ENCODE results near the gene BTN3A1. TPM values are rescaled to one million over a fixed set of nuclear protein-coding genes. Genes with fewer than 3 reads are reported as not detected.

The BTN3A1 gene
- polyA plus RNA-seq, 1 donor from 2014 or later: 38.2 TPM

DNA sequence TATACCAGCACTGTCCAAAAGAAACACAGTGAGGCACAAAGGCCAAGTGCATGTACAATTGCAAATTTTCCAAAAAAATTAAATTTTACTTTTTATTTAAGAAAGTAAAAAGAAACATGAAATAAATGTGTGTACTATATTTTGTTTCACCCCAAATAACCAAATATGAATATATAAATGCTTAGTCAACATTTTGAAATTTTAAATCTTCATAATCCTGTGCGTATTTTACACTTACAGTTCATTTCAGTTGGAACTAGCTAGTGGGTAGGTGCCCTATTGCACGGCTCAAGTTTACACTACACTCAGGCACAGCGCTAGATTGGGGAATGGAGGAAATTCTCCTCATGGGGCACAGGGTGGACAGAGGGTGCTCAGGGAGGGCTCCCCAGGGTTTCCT is 20.3 kb downstream of the BTN3A1 start:
- Histone ChIP-seq H3K4me3 (ENCODE audit: low read length) (no peak overlapping the region), H3K79me2 (replicated peaks; ENCODE audit: insufficient read depth, low read length) (no peaks in the 10 kb centered on the region), H3K9me2 (ENCODE audit: insufficient read depth, low read length) (no peaks in the 10 kb centered on the region), H3K27ac (ENCODE audit: low read length) (no peak overlapping the region), H3K9ac (ENCODE audit: low read length) (no peak overlapping the region), H2AFZ (ENCODE audit: low read depth, low read length) (no peak overlapping the region), H3K36me3 (ENCODE audit: insufficient read depth, low read length) (no peaks in the 10 kb centered on the region), H3K9me3 (ENCODE audit: low read length) (no peaks in the 10 kb centered on the region), H4K20me1 (ENCODE audit: insufficient read depth) (no peaks in the 10 kb centered on the region), H3K27me3 (ENCODE audit: insufficient read depth, low read depth, low read length) (no peaks in the 10 kb centered on the region), H3F3A (ENCODE audit: insufficient read depth, low read length, poor library complexity, severe bottlenecking) (no peaks in the 10 kb centered on the region), H3K4me2 (ENCODE audit: low read length) (no peak overlapping the region)
- no peak for TF ChIP-seq MXI1 (conservative IDR thresholded peaks at IDR 0.05; ENCODE audit: poor library complexity, severe bottlenecking)
- no peak for TF ChIP-seq EP300 (conservative IDR thresholded peaks at IDR 0.05; ENCODE audit: poor library complexity, severe bottlenecking)
- no peak for TF ChIP-seq SMC3 (conservative IDR thresholded peaks at IDR 0.05; ENCODE audit: poor library complexity)
- no peak for TF ChIP-seq TAF1 (IDR thresholded peaks at IDR 0.05; ENCODE audit: low read depth)
- no peak for TF ChIP-seq RAD21 (conservative IDR thresholded peaks at IDR 0.05)

DNA sequence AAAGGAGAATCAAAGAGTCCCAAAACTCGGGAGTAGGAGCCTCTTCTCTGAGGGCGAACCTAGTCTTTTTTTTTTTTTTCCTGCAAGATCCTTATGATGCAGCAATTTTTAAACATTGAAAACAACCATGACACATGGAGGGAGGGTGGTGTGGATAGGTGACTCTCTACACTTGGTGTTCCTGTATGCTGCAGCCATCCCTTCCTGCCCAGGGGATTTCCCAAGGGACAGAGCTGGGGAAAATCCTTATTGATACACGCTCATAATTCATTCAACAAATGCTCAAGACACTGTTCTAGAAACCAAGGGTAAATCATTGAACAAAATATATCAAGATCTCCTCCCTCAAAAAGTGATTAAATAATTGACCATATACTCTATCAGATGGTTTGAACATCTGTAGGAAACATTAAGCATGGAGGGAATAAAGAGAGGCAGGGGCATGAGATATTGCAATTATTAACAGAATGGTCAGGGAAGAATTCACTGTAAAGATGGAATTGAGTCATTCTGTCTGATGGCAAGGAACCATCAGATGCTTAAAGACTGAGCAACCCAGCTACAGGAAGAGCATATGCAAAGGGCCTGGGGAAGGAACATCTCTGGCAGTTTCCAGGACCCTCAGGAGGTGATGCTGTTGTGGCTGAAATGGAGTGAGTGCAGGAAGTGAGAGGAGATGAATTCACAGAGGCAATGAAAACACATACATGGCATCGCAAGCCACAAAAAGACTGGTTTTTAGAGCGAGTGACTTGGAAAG is 24.8 kb downstream of the BTN3A1 start:
- Histone ChIP-seq H2AFZ (ENCODE audit: low read depth, low read length) (no peak overlapping the region), H3K4me3 (ENCODE audit: low read length) (no peak overlapping the region), H3K79me2 (replicated peaks; ENCODE audit: insufficient read depth, low read length) (no peaks in the 10 kb centered on the region), H3K9me3 (ENCODE audit: low read length) (no peaks in the 10 kb centered on the region), H3K27me3 (ENCODE audit: insufficient read depth, low read depth, low read length) (no peaks in the 10 kb centered on the region), H3K27ac (ENCODE audit: low read length) (no peak overlapping the region), H3F3A (ENCODE audit: insufficient read depth, low read length, poor library complexity, severe bottlenecking) (no peaks in the 10 kb centered on the region), H3K4me2 (ENCODE audit: low read length) (no peak overlapping the region), H3K9me2 (ENCODE audit: insufficient read depth, low read length) (no peaks in the 10 kb centered on the region), H4K20me1 (ENCODE audit: insufficient read depth) (no peaks in the 10 kb centered on the region), H3K36me3 (ENCODE audit: insufficient read depth, low read length) (no peaks in the 10 kb centered on the region), H3K9ac (ENCODE audit: low read length) (no peak overlapping the region)
- TF ChIP-seq MXI1 (conservative IDR thresholded peaks at IDR 0.05; ENCODE audit: poor library complexity, severe bottlenecking): no peak

DNA sequence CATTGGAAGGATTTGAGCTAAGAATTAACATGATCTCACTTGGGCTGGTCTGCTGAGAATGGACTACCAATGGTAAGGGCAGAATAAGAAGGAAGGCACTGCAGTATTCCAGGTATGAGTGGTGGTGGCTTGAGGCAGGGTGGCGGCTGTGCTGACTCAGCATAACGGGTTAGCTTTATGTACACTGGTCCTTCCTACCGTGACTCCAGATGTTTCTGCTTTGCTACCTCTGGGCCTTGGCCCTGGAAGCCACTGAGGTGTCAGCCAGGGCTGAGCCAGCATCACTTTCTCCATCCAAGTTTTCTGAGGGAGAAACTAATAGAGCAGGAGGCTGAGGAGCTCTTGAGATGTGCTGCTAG is 25.4 kb downstream of the BTN3A1 start:
- Histone ChIP-seq H3K36me3 (ENCODE audit: insufficient read depth, low read length) (no peaks in the 10 kb centered on the region), H3K27ac (ENCODE audit: low read length) (no peak overlapping the region), H3K9ac (ENCODE audit: low read length) (no peak overlapping the region), H4K20me1 (ENCODE audit: insufficient read depth) (no peaks in the 10 kb centered on the region), H3K4me3 (ENCODE audit: low read length) (no peak overlapping the region), H3K9me3 (ENCODE audit: low read length) (no peaks in the 10 kb centered on the region), H3K9me2 (ENCODE audit: insufficient read depth, low read length) (no peaks in the 10 kb centered on the region), H3K27me3 (ENCODE audit: insufficient read depth, low read depth, low read length) (no peaks in the 10 kb centered on the region), H3F3A (ENCODE audit: insufficient read depth, low read length, poor library complexity, severe bottlenecking) (no peaks in the 10 kb centered on the region), H3K4me2 (ENCODE audit: low read length) (no peak overlapping the region), H3K79me2 (replicated peaks; ENCODE audit: insufficient read depth, low read length) (no peaks in the 10 kb centered on the region), H2AFZ (ENCODE audit: low read depth, low read length) (no peak overlapping the region)
- TF ChIP-seq RAD21 (conservative IDR thresholded peaks at IDR 0.05): no peak
- no peak for TF ChIP-seq EP300 (conservative IDR thresholded peaks at IDR 0.05; ENCODE audit: poor library complexity, severe bottlenecking)
- TF ChIP-seq TAF1 (IDR thresholded peaks at IDR 0.05; ENCODE audit: low read depth): no peak
- no peak for TF ChIP-seq EZH2 (IDR thresholded peaks at IDR 0.05; ENCODE audit: borderline replicate concordance, insufficient read depth, low read length, poor library complexity, severe bottlenecking)
- TF ChIP-seq MXI1 (conservative IDR thresholded peaks at IDR 0.05; ENCODE audit: poor library complexity, severe bottlenecking): no peak
- no peak for TF ChIP-seq SMC3 (conservative IDR thresholded peaks at IDR 0.05; ENCODE audit: poor library complexity)
- TF ChIP-seq POLR2AphosphoS5 (IDR thresholded peaks at IDR 0.05): no peak
- TF ChIP-seq, protein P1, sequence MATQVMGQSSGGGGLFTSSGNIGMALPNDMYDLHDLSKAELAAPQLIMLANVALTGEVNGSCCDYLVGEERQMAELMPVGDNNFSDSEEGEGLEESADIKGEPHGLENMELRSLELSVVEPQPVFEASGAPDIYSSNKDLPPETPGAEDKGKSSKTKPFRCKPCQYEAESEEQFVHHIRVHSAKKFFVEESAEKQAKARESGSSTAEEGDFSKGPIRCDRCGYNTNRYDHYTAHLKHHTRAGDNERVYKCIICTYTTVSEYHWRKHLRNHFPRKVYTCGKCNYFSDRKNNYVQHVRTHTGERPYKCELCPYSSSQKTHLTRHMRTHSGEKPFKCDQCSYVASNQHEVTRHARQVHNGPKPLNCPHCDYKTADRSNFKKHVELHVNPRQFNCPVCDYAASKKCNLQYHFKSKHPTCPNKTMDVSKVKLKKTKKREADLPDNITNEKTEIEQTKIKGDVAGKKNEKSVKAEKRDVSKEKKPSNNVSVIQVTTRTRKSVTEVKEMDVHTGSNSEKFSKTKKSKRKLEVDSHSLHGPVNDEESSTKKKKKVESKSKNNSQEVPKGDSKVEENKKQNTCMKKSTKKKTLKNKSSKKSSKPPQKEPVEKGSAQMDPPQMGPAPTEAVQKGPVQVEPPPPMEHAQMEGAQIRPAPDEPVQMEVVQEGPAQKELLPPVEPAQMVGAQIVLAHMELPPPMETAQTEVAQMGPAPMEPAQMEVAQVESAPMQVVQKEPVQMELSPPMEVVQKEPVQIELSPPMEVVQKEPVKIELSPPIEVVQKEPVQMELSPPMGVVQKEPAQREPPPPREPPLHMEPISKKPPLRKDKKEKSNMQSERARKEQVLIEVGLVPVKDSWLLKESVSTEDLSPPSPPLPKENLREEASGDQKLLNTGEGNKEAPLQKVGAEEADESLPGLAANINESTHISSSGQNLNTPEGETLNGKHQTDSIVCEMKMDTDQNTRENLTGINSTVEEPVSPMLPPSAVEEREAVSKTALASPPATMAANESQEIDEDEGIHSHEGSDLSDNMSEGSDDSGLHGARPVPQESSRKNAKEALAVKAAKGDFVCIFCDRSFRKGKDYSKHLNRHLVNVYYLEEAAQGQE (IDR thresholded peaks at IDR 0.05; ENCODE audit: borderline replicate concordance): no peak
- TF ChIP-seq, protein P2, sequence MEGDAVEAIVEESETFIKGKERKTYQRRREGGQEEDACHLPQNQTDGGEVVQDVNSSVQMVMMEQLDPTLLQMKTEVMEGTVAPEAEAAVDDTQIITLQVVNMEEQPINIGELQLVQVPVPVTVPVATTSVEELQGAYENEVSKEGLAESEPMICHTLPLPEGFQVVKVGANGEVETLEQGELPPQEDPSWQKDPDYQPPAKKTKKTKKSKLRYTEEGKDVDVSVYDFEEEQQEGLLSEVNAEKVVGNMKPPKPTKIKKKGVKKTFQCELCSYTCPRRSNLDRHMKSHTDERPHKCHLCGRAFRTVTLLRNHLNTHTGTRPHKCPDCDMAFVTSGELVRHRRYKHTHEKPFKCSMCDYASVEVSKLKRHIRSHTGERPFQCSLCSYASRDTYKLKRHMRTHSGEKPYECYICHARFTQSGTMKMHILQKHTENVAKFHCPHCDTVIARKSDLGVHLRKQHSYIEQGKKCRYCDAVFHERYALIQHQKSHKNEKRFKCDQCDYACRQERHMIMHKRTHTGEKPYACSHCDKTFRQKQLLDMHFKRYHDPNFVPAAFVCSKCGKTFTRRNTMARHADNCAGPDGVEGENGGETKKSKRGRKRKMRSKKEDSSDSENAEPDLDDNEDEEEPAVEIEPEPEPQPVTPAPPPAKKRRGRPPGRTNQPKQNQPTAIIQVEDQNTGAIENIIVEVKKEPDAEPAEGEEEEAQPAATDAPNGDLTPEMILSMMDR (IDR thresholded peaks at IDR 0.05; ENCODE audit: poor library complexity, severe bottlenecking): no peak

Measured in neural cell (in vitro differentiated cells).